ENCODE data around the gene PREX1. TPM values are rescaled to one million over a fixed set of nuclear protein-coding genes. Genes with fewer than 3 reads are reported as not detected.

The PREX1 gene
- total and polyA plus RNA-seq, 9 donors = 16.7 to 32.5 (median 22.5) TPM

DNA sequence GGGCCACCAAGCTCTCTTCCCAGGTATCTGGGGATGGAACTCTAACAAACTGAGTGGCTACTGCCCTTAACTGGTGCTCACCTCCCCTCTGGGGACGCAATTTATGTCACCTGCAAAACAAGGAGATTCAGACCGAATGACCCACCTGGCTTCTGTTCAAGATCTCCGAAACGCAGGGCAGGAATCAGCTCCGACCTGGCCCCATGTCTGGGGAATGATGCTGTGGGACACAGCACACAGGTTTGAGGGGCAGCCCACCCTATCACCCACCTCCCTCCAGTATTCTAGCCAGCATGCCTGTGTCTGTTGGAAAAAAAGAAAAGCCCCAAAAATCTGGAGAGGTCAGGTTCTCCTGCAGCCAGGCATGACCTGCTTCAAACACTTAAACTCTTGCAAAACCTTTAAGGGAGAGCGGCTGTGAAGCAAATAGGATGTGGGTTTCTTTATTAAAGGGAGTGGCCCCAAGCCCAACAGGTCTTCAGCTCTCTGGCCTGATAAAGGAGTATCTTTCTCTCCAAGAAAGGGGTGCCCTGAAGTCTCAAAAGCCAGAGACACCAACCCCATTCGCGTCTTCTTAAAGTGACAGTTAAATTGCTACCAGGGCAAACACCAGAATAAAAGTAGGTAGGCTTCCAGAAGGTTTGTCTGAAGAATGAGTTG lies 6.4 kb downstream of the PREX1 start:
- H3K4me1 ChIP-seq (ENCODE audit: control insufficient read depth, insufficient read depth, low read length) = peaks cover 43% of the 10 kb centered on the region
- peaks cover 6% of the 10 kb centered on the region for H3K36me3 ChIP-seq (ENCODE audit: control insufficient read depth, insufficient read depth, low read length)
- no peaks in the 10 kb centered on the region for H3K9me3 ChIP-seq (replicated peaks; ENCODE audit: control insufficient read depth, low read depth, low read length)
- H3K4me3 ChIP-seq (ENCODE audit: low read length) = no peak overlapping the region
- H3K27me3 ChIP-seq (ENCODE audit: control insufficient read depth, insufficient read depth, low read length) = peaks cover 2% of the 10 kb centered on the region
- 80% methylated on average over 1 of the region's 8 CpGs for WGBS (ENCODE audit: insufficient coverage)
- H3K27ac ChIP-seq (ENCODE audit: low read length) = no peak overlapping the region
- DNase-seq = no peak

DNA sequence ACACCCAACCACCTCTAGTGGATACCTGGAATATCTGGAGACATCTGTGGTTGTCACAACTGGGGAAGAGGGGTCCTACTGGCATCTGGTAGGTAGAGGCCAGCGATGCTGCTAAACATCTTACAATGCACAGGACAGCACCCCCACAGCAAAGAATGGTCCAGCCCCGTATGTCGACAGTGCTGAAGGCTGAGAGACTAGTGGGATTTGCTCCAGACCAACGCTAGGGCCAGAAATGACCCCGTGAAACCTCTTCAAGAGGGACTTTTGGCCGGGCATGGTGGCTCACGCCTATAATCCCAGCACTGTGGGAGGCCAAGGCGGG lies 7.2 kb downstream of the PREX1 start:
- no peaks in the 10 kb centered on the region for H3K27me3 ChIP-seq (ENCODE audit: control insufficient read depth, insufficient read depth, low read length)
- peaks cover 35% of the 10 kb centered on the region for H3K4me1 ChIP-seq (ENCODE audit: control insufficient read depth, insufficient read depth, low read length)
- H3K36me3 ChIP-seq (ENCODE audit: control insufficient read depth, insufficient read depth, low read length) = peaks cover 8% of the 10 kb centered on the region
- WGBS (ENCODE audit: insufficient coverage) = 44% methylated on average over 7 of the region's 8 CpGs
- H3K9me3 ChIP-seq (replicated peaks; ENCODE audit: control insufficient read depth, low read depth, low read length) = no peaks in the 10 kb centered on the region
- H3K27ac ChIP-seq (ENCODE audit: low read length) = no peak overlapping the region
- no peak overlapping the region for H3K4me3 ChIP-seq (ENCODE audit: low read length)
- DNase-seq = no peak

DNA sequence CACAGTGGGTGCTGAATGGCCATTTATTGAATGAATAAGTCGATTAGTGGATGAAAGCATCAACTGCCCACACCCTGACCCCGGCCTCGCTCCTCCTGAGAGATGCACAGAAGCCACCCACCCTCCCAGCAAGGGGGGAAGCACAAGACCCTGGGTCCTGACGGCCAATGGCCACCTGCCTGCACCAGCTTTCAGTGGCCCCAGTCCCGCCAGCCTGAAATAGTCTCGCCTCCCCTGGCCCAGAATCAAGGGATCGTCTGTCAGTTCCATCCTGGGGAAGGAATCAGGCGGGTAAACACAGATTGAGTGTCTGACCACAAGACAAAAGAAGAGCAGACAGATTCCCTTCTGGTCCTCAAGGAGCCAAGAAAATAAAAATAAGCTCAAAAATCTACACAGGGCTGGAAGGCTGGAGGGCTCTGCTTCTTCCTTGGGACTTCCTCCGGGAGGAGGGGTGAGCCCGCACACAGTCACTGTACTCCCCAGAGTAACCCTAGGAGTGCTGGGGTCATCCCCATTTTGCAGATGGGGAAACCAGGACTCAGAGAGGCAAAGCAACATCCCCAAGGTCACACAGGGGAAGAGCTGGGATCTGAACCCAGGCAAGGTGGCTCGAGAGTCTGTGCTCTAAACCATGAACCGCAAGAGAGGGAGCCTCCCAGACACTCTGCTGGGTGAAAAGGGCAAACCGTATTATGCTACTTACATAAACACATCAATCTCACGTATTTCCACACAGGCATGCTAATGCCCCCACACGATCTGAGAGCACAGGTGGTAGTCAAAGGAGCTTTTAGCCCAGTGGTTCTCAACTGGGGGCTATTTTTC lies 7.8 kb downstream of the PREX1 start:
- no peaks in the 10 kb centered on the region for H3K9me3 ChIP-seq (replicated peaks; ENCODE audit: control insufficient read depth, low read depth, low read length)
- no peak overlapping the region for H3K4me3 ChIP-seq (ENCODE audit: low read length)
- DNase-seq = peak; percentile 54
- H3K36me3 ChIP-seq (ENCODE audit: control insufficient read depth, insufficient read depth, low read length) = peaks cover 8% of the 10 kb centered on the region
- H3K27me3 ChIP-seq (ENCODE audit: control insufficient read depth, insufficient read depth, low read length) = no peaks in the 10 kb centered on the region
- no peak overlapping the region for H3K27ac ChIP-seq (ENCODE audit: low read length)
- peaks cover 33% of the 10 kb centered on the region for H3K4me1 ChIP-seq (ENCODE audit: control insufficient read depth, insufficient read depth, low read length)
- 24% methylated on average over 5 of the region's 15 CpGs for WGBS (ENCODE audit: insufficient coverage)

DNA sequence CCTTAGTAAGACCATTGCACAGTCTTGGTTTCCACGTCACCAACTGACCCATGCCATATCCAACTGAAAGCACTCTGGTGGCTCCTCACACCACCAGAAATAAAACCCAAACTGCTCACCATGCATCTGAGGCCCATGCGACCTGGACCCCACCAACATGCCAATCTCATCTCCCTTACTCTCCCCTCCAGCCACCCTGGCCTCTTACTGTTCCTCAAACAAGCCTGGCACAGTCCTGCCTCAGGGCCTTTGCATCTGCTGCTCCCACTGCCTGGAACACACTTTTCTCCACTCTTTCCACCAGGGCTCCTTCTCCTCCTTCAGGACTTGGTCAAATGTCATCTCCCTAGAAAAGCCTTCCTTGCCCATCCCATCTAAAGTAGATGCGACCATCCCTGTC lies 8.7 kb downstream of the PREX1 start:
- no peaks in the 10 kb centered on the region for H3K27me3 ChIP-seq (ENCODE audit: control insufficient read depth, insufficient read depth, low read length)
- WGBS (ENCODE audit: insufficient coverage) = 73% methylated on average over 2 of the region's 3 CpGs
- H3K36me3 ChIP-seq (ENCODE audit: control insufficient read depth, insufficient read depth, low read length) = peaks cover 8% of the 10 kb centered on the region
- no peak for DNase-seq
- no peak overlapping the region for H3K27ac ChIP-seq (ENCODE audit: low read length)
- H3K4me1 ChIP-seq (ENCODE audit: control insufficient read depth, insufficient read depth, low read length) = peaks cover 27% of the 10 kb centered on the region
- peaks cover 3% of the 10 kb centered on the region for H3K9me3 ChIP-seq (replicated peaks; ENCODE audit: control insufficient read depth, low read depth, low read length)
- no peak overlapping the region for H3K4me3 ChIP-seq (ENCODE audit: low read length)

DNA sequence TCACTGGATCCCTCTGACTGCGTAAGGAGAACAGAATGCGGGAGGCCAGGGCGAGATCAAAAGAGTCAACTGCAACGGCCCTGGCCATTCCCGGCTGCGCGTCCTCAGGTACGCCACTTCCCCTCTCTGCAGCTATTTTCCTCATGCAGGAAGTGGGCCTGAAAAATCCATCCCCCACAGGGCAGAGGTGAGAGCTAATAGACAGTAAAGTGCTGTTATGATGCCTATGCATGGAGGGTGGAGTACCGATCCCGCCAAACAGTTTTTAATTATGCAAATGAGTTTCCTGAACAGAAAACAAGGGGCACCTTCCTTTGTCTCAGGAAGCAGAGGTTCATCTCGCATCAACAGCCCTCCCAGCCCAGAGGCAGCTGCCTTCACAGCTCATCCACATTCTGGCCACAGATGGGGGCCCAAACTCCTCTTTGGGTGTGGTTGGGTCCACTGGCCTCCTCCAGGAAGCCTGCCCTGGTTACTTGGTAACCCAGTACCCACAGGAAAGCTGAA lies 9.3 kb downstream of the PREX1 start:
- no peaks in the 10 kb centered on the region for H3K27me3 ChIP-seq (ENCODE audit: control insufficient read depth, insufficient read depth, low read length)
- WGBS (ENCODE audit: insufficient coverage) = 49% methylated on average over 10 of the region's 11 CpGs
- no peak overlapping the region for H3K4me3 ChIP-seq (ENCODE audit: low read length)
- peak overlapping the region; percentile 7 for H3K27ac ChIP-seq (ENCODE audit: low read length)
- H3K4me1 ChIP-seq (ENCODE audit: control insufficient read depth, insufficient read depth, low read length) = peaks cover 27% of the 10 kb centered on the region
- H3K36me3 ChIP-seq (ENCODE audit: control insufficient read depth, insufficient read depth, low read length) = peaks cover 8% of the 10 kb centered on the region
- no peak for DNase-seq
- H3K9me3 ChIP-seq (replicated peaks; ENCODE audit: control insufficient read depth, low read depth, low read length) = peaks cover 3% of the 10 kb centered on the region

DNA sequence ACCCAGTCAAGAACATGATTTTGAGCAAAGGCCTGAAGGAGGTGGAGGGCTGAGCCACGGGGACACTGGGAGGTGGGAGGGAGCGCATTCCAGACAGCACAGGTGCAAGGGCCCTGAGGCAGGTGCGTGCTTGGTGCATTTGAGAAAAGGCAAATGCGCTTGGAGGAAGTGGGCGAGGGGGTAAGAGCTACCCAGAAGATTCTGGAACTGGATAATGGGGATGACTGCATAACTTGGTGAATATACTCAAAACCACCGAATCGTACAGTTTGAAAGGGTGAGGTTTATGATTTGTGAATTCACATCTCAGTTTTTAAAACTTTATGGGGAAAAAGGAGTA lies 9.8 kb downstream of the PREX1 start:
- Histone ChIP-seq H3K9me3 (replicated peaks; ENCODE audit: control insufficient read depth, low read depth, low read length) (peaks cover 3% of the 10 kb centered on the region), H3K4me1 (ENCODE audit: control insufficient read depth, insufficient read depth, low read length) (peaks cover 24% of the 10 kb centered on the region), H3K4me3 (ENCODE audit: low read length) (no peak overlapping the region), H3K27ac (ENCODE audit: low read length) (no peak overlapping the region), H3K27me3 (ENCODE audit: control insufficient read depth, insufficient read depth, low read length) (no peaks in the 10 kb centered on the region), H3K36me3 (ENCODE audit: control insufficient read depth, insufficient read depth, low read length) (peaks cover 10% of the 10 kb centered on the region)
- 71% methylated on average over 7 of the region's 7 CpGs for WGBS (ENCODE audit: insufficient coverage)
- DNase-seq = no peak

DNA sequence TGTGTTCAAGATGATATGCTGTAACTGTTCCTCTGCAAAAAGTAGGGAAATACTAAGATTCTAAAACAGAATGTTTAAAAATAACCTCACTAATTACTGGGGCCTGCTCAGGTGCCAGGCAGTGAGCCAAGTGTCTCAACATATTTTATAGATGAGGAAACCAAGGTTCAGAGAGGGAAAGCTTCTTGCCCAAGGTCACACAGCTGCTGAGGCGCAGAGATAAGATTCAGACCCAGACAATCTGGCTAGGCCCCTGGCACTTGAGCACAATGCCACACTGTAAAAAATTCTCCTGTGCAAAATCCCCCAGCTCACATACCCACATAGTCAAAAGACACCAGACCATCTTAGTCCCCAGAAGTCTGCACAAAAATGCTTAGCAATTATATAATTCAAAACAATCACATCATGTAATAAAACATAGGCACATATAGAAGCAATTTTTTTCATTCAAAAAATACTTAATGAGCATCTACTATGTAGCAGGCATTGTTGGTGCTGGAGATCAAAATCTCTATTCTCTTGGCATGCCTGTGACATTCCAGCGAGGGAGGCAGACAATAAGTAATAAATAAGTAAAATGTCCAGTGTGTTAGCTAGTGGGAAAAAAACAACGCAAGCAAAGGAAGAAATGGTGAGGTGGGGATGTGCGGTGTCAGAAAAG lies 10.3 kb downstream of the PREX1 start:
- H3K4me3 ChIP-seq (ENCODE audit: low read length) = no peak overlapping the region
- no peaks in the 10 kb centered on the region for H3K27me3 ChIP-seq (ENCODE audit: control insufficient read depth, insufficient read depth, low read length)
- no peak for DNase-seq
- no peak overlapping the region for H3K27ac ChIP-seq (ENCODE audit: low read length)
- peaks cover 3% of the 10 kb centered on the region for H3K9me3 ChIP-seq (replicated peaks; ENCODE audit: control insufficient read depth, low read depth, low read length)
- H3K4me1 ChIP-seq (ENCODE audit: control insufficient read depth, insufficient read depth, low read length) = peaks cover 24% of the 10 kb centered on the region
- H3K36me3 ChIP-seq (ENCODE audit: control insufficient read depth, insufficient read depth, low read length) = peaks cover 11% of the 10 kb centered on the region
- WGBS (ENCODE audit: insufficient coverage) = 86% methylated on average over 3 of the region's 4 CpGs

DNA sequence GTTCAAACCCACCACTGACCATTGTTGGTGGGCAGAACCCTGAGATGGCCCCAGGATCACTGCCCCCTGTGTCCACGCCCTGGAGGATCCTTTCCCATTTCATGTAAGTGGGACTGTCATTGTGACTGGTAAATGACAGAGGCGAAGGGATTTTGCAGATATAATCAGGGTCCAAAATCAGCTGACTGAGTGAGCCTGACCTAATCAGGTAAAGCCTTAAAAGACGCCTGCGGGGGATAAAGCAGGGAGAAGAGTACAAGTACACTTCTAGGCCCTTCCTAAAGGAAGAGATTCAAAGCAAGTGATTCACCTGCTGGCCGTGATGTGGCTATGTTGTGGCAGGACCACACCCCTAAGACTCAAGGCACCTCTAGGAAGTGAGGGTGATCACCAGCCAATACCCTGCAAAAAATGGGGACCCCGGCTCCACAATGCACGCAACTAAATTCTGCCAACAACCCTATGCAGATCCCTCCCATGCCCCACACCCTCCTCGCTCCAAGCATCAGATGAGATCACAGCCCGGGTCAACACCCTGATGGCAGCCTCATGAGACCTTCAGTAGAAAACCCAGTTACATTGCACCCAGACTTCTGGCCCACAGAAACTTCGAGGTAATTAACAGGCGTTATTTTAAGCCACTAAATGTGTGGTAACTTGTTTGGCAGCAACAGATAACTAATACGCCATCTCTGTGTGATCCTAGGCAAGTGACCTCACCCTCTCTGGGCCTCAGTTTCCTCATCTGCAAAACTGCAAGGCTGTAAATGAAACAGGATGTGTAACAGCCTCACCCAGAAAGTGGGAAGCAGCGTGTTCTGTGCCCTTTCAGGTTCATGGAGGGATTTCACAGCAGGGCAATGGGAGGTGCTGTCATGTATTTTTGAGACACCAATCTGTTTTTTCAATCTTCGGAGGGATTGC lies 11.3 kb downstream of the PREX1 start:
- DNase-seq = no peak
- Histone ChIP-seq H3K27ac (ENCODE audit: low read length) (no peak overlapping the region), H3K27me3 (ENCODE audit: control insufficient read depth, insufficient read depth, low read length) (no peaks in the 10 kb centered on the region), H3K4me1 (ENCODE audit: control insufficient read depth, insufficient read depth, low read length) (peaks cover 24% of the 10 kb centered on the region), H3K36me3 (ENCODE audit: control insufficient read depth, insufficient read depth, low read length) (peaks cover 11% of the 10 kb centered on the region), H3K9me3 (replicated peaks; ENCODE audit: control insufficient read depth, low read depth, low read length) (peaks cover 3% of the 10 kb centered on the region), H3K4me3 (ENCODE audit: low read length) (no peak overlapping the region)
- 98% methylated on average over 8 of the region's 14 CpGs for WGBS (ENCODE audit: insufficient coverage)

DNA sequence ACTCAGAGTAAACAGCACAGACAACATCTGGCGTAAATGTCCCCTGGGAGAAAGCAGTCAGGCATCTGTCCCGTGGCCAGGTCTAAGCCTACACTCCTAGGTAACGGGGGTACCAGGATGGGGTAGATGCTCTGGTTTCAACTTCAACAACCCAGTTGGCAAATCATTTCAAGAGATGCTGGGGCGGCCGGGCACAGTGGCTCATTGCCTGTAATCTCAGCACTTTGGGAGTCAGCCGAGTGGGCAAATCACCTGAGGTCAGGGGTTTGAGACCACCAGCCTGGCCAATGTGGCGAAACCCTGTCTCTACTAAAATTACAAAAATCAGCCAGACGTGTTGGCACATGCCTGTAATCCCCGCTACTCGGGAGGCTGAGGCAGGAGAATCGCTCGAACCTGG lies 12.3 kb downstream of the PREX1 start:
- H3K36me3 ChIP-seq (ENCODE audit: control insufficient read depth, insufficient read depth, low read length) = peaks cover 11% of the 10 kb centered on the region
- DNase-seq = no peak
- peaks cover 3% of the 10 kb centered on the region for H3K9me3 ChIP-seq (replicated peaks; ENCODE audit: control insufficient read depth, low read depth, low read length)
- WGBS (ENCODE audit: insufficient coverage) = 88% methylated on average over 5 of the region's 12 CpGs
- H3K27me3 ChIP-seq (ENCODE audit: control insufficient read depth, insufficient read depth, low read length) = no peaks in the 10 kb centered on the region
- no peak overlapping the region for H3K4me3 ChIP-seq (ENCODE audit: low read length)
- H3K4me1 ChIP-seq (ENCODE audit: control insufficient read depth, insufficient read depth, low read length) = peaks cover 22% of the 10 kb centered on the region
- H3K27ac ChIP-seq (ENCODE audit: low read length) = no peak overlapping the region
